K562 (cell line): ENCODE results near the gene OLFML2A. TPM values are rescaled to one million over a fixed set of nuclear protein-coding genes. Genes with fewer than 3 reads are reported as not detected.
A peak's percentile ranks its signal among the peaks of the same experiment; 100 is the strongest.

Source experiments
- ATAC-seq: fragments of 200-7000 bp; cut with Tn5 transposase; 3 replicates; pipeline ENCODE4 v1.9.1; 2020; ENCODE audit warnings: moderate library complexity
- BruUV-seq: library from RNA; stranded (reverse); fragments of 400-500 nt; replicated peaks from 2 replicates; lab custom pipeline; 2021; lab: Mats Ljungman, UMichigan
- CTCF ChIA-PET: fragments of 300-600 bp; formaldehyde crosslinking; extraction: SDS; loops from one replicate; lab custom pipeline; 2021; ENCODE audit warnings: low intra/inter-chr PET ratio; lab: Yijun Ruan, JAX
- POLR2A ChIA-PET: fragments of 300-600, 350-650 bp; sonication (Branson Sonifier 250); formaldehyde crosslinking; extraction: SDS; loops from one replicate; lab custom pipeline; 2021; ENCODE audit warnings: antibody characterized with exemption, inconsistent platforms; lab: Yijun Ruan, JAX
- DNase-seq, 4 experiments: peaks; one replicate each; pipeline versions ENCODE4 v3.0.0 to v3.0.0-alpha.2; 2011 to 2018; ENCODE audit warnings: low spot score in 3 of 4, mixed read lengths in 3 of 4; ENCODE audit errors: extremely low read depth in 1 of 4
- FAIRE-seq: peaks from 2 replicates; lab custom pipeline; 2011; peaks lifted over from hg19 to GRCh38; lab: Jason Lieb, UNC
- H2AFZ ChIP-seq: 2 replicates; pipeline ENCODE4 v1.6.0; 2011; ENCODE audit warnings: low read depth, low read length, control low read depth, inconsistent platforms
- H3K27ac ChIP-seq: fragments of 200-600 bp; 3 replicates; pipeline ENCODE4 v1.8.0; 2011; ENCODE audit warnings: low read depth, mild to moderate bottlenecking, control low read depth, inconsistent platforms, low read length, moderate library complexity, mixed read lengths; ENCODE audit errors: extremely low read depth
- H3K27me3 ChIP-seq, 2 experiments: fragments of 300-600 bp in 1 of 2; 2 replicates in 1 of 2; 3 replicates in 1 of 2; pipeline versions ENCODE4 v1.6.0 to v1.8.0; 2011; ENCODE audit warnings: inconsistent platforms in 2 of 2, low read length in 2 of 2, mild to moderate bottlenecking in 1 of 2, mixed read lengths in 1 of 2, moderate library complexity in 1 of 2; ENCODE audit not compliant: control insufficient read depth in 2 of 2, insufficient read depth in 2 of 2
- H3K36me3 ChIP-seq: fragments of 300-600 bp; 3 replicates; pipeline ENCODE4 v1.8.0; 2011; ENCODE audit warnings: mild to moderate bottlenecking, low read length, inconsistent platforms; ENCODE audit not compliant: control insufficient read depth, insufficient read depth
- H3K4me1 ChIP-seq, 2 experiments: fragments of 200-600 bp in 1 of 2; replicated peaks in 1 of 2; 2 replicates in 1 of 2; 3 replicates in 1 of 2; pipeline versions ENCODE4 v1.5.1 to v1.8.0; 2011; ENCODE audit warnings: inconsistent platforms in 2 of 2, low read length in 2 of 2, mild to moderate bottlenecking in 1 of 2, mixed read lengths in 1 of 2, moderate library complexity in 1 of 2; ENCODE audit not compliant: control insufficient read depth in 2 of 2, insufficient read depth in 2 of 2
- H3K4me2 ChIP-seq: 2 replicates; pipeline ENCODE4 v1.6.1; 2011; ENCODE audit warnings: low read length, control low read depth, inconsistent platforms, mixed read lengths; ENCODE audit not compliant: insufficient read depth
- H3K4me3 ChIP-seq: fragments of 200-600 bp; sonication (generic), shearing (Covaris generic); 2 replicates; pipeline ENCODE4 v1.5.1; 2016; ENCODE audit warnings: control low read depth, inconsistent platforms
- H3K79me2 ChIP-seq: fragments of 200-600 bp; 3 replicates; pipeline ENCODE4 v1.8.0; 2011; ENCODE audit warnings: low read length, inconsistent platforms; ENCODE audit not compliant: control insufficient read depth, insufficient read depth
- H3K9ac ChIP-seq, 2 experiments: 2 replicates each; pipeline versions ENCODE4 v1.6.0 to v1.6.1; 2011; ENCODE audit warnings: low read depth in 2 of 2, low read length in 2 of 2, control low read depth in 1 of 2, inconsistent platforms in 1 of 2, mild to moderate bottlenecking in 1 of 2, mixed read lengths in 1 of 2; ENCODE audit not compliant: insufficient read depth in 1 of 2
- H3K9me1 ChIP-seq: one replicate; pipeline ENCODE4 v1.6.0; 2011; ENCODE audit warnings: inconsistent platforms, mild to moderate bottlenecking, low read length, moderate library complexity; ENCODE audit not compliant: control insufficient read depth, insufficient read depth
- H3K9me3 ChIP-seq: replicated peaks from 2 replicates; pipeline ENCODE4 v1.5.1; 2011; ENCODE audit warnings: low read depth, low read length, inconsistent platforms; ENCODE audit not compliant: control insufficient read depth, insufficient read depth
- H4K20me1 ChIP-seq: replicated peaks from 2 replicates; pipeline ENCODE4 v1.6.1; 2011; ENCODE audit warnings: low read length, inconsistent platforms, mixed read lengths; ENCODE audit not compliant: control insufficient read depth, insufficient read depth
- CTCF ChIP-seq, 3 experiments: IDR thresholded peaks in 2 of 3; conservative IDR thresholded peaks in 1 of 3; 2 replicates each; pipeline ENCODE4 v1.5.1; 2011 to 2012; ENCODE audit warnings: low read length in 3 of 3, mild to moderate bottlenecking in 3 of 3, control low read depth in 2 of 3, improper control_type of control experiment in 1 of 3, inconsistent platforms in 1 of 3, low read depth in 1 of 3, mixed read lengths in 1 of 3, moderate library complexity in 1 of 3; ENCODE audit not compliant: insufficient read depth in 2 of 3
- E2F6 ChIP-seq, 2 experiments: IDR thresholded peaks; 2 replicates each; pipeline ENCODE4 v1.6.1; 2011; ENCODE audit warnings: borderline replicate concordance in 1 of 2, control low read depth in 1 of 2, low read depth in 1 of 2, low read length in 1 of 2, mild to moderate bottlenecking in 1 of 2, mixed read lengths in 1 of 2, moderate library complexity in 1 of 2; ENCODE audit not compliant: insufficient read depth in 1 of 2, insufficient read length in 1 of 2, poor library complexity in 1 of 2, severe bottlenecking in 1 of 2; ENCODE audit errors: extremely low read depth in 1 of 2
- NCOA1 ChIP-seq: fragments of 450-650 bp; IDR thresholded peaks from 2 replicates; pipeline ENCODE4 v1.6.1; 2016; ENCODE audit warnings: low read depth
- NFE2L1 ChIP-seq: fragments of 450-650 bp; IDR thresholded peaks from 2 replicates; pipeline ENCODE4 v1.6.1; 2016; ENCODE audit warnings: missing genetic modification characterization, low read depth, mild to moderate bottlenecking, missing compliant biosample characterization, moderate library complexity, borderline replicate concordance
- RAD21 ChIP-seq, 2 experiments: fragments of 250-450 bp in 1 of 2; fragments of 450-650 bp in 1 of 2; sonication (Bioruptor Pico) in 1 of 2; formaldehyde crosslinking in 1 of 2; IDR thresholded peaks in 1 of 2; conservative IDR thresholded peaks in 1 of 2; 2 replicates each; pipeline versions ENCODE4 v1.4.0 to v1.8.0; 2020 to 2022; ENCODE audit warnings: mild to moderate bottlenecking in 2 of 2, moderate library complexity in 1 of 2
- RBM25 ChIP-seq: fragments of 200-400 bp; formaldehyde crosslinking; IDR thresholded peaks from 2 replicates; pipeline ENCODE4 v1.6.1; 2018; ENCODE audit warnings: low read length, low read depth, moderate library complexity; ENCODE audit not compliant: severe bottlenecking
- ZBTB7A ChIP-seq: IDR thresholded peaks from 2 replicates; pipeline ENCODE4 v1.6.1; 2011; ENCODE audit warnings: low read depth, mild to moderate bottlenecking, low read length, moderate library complexity, borderline replicate concordance; ENCODE audit not compliant: control insufficient read depth
- ZNF75A ChIP-seq: fragments of 450-650 bp; formaldehyde crosslinking; IDR thresholded peaks from 2 replicates; pipeline ENCODE4 v1.4.0; 2020; ENCODE audit warnings: mild to moderate bottlenecking
- whole genome bisulfite sequencing: fragments of 100-300 bp; shearing (Covaris generic); methylation state at CpG from one replicate; pipeline ENCODE4 v1.1.6; 2016; ENCODE audit warnings: low coverage, mixed read lengths; ENCODE audit not compliant: insufficient coverage; ENCODE audit errors: missing lambda C conversion rate; 5-methylcytosine and 5-hydroxymethylcytosine counted together
- in situ Hi-C: fragments of 300-500 bp; cut with MboI; formaldehyde crosslinking; loops from 4 replicates; pipeline ENCODE4 v1.15.0; 2018; ENCODE audit warnings: inconsistent platforms, mixed read lengths
- intact Hi-C: fragments of 100-400 bp; cut with micrococcal nuclease; formaldehyde crosslinking; loops from 2 replicates; pipeline ENCODE4 v1.14.2; 2022
- polyA plus RNA-seq, 8 experiments: library from polyadenylated mRNA; depleted of rRNA in 4 of 8; stranded (reverse) in 5 of 8; unstranded in 3 of 8; fragments of >200 nt; fragmentation: Nextera tagmentation in 2 of 8; fragmentation: Illumina TruSeq in 1 of 8; extraction: Ambion mirVana in 2 of 8; extraction: Trizol in 1 of 8; gene quantifications; 2 replicates each; pipeline versions ENCODE4 v1.2.1 to v1.2.3, GENCODE V29; 2011 to 2014; ENCODE audit warnings: inconsistent platforms in 1 of 8, missing spikeins in 1 of 8
- total RNA-seq, 7 experiments: library from RNA; depleted of rRNA in 6 of 7; stranded (reverse); fragments of >200 nt in 6 of 7; fragmentation: Illumina TruSeq in 2 of 7; extraction: Trizol in 2 of 7; gene quantifications; 2 replicates each; pipeline versions ENCODE4 v1.2.1 to v1.2.3, GENCODE V29; 2011 to 2021; ENCODE audit warnings: low replicate concordance in 1 of 7
- TF ChIP-seq, protein P1 (sequence below): fragments of 250-450 bp; sonication (Bioruptor Pico); IDR thresholded peaks from 2 replicates; pipeline ENCODE4 v1.9.0; 2021; ENCODE audit warnings: mild to moderate bottlenecking, inconsistent platforms

The OLFML2A gene
- total and polyA plus RNA-seq, 9 of the 15 experiments (the other 6 are each of a cell fraction or from before 2014, with no cell fraction given) = 0.16 TPM; not detected in 8

GRCh38 chr9:124839612-124840299 lies 62.8 kb downstream of the OLFML2A start:
- Histone ChIP-seq H3K4me1 (peaks cover 0 to 27% of the 10 kb centered on the region in 2 experiments; a peak in 3 of 5 replicates), H3K36me3 (no peaks in the 10 kb centered on the region), H3K79me2 (no peaks in the 10 kb centered on the region), H3K9me3 (no peaks in the 10 kb centered on the region), H3K4me3 (no peak overlapping the region), H2AFZ (peak overlapping the region; percentile 18), H3K9ac (peak overlapping the region in 1 of 2 experiments; percentile 54; a peak in 2 of 4 replicates), H4K20me1 (no peaks in the 10 kb centered on the region), H3K27me3 (no peaks in the 10 kb centered on the region), H3K27ac (no peak overlapping the region), H3K9me1 (no peaks in the 10 kb centered on the region), H3K4me2 (no peak overlapping the region)
- ChIA-PET POLR2A (interaction anchor here (0.6 to 1.4 kb wide), 5 partner anchors 11 to 1981 kb away, joined by 3 to 6 read pairs (median 5); no protein-coding TSS in a partner anchor), CTCF (interaction anchor here (0.6 kb wide), 1 partner anchor 13 kb away, joined by 3 read pairs; no protein-coding TSS in a partner anchor)
- intact Hi-C loops (no loop called here), in situ Hi-C loops (loop anchor here (5.0 to 10.0 kb wide), 2 partner anchors 45 to 217 kb away; no protein-coding TSS in a partner anchor)
- 43% methylated on average over 12 of the region's 12 CpGs for WGBS
- ATAC-seq (peak; percentile 73), FAIRE-seq (no peak), DNase-seq (peak in 3 of 4 experiments; percentile 44 to 50 (median 45))
- no TSS peak for BruUV-seq
- TF ChIP-seq RAD21 (CRISPR knock-in tag; conservative IDR thresholded peaks at IDR 0.05 in 1 of 2, IDR thresholded peaks at IDR 0.05 in 1 of 2) (peak in 1 of 2 experiments; percentile 6; a peak in 1 of 4 replicates), ZBTB7A (peak; percentile 37; the same call in 1 of the 2 replicates), RBM25 (peak; percentile 6), CTCF (IDR thresholded peaks at IDR 0.05 in 2 of 3, conservative IDR thresholded peaks at IDR 0.05 in 1 of 3; ENCODE audit: insufficient read depth in 2 of 3, low read depth in 1 of 3, low read length in 3 of 3) (peak; percentile 26 to 47 (median 45); a peak in 5 of 6 replicates), NCOA1 (no peak), NFE2L1 (no peak), E2F6 (IDR thresholded peaks at IDR 0.05; ENCODE audit: borderline replicate concordance in 1 of 2, extremely low read depth in 1 of 2, insufficient read depth in 1 of 2, insufficient read length in 1 of 2, low read depth in 1 of 2, low read length in 1 of 2, poor library complexity in 1 of 2, severe bottlenecking in 1 of 2) (no peak), ZNF75A (CRISPR knock-in tag) (no peak)
- TF ChIP-seq, protein P1, sequence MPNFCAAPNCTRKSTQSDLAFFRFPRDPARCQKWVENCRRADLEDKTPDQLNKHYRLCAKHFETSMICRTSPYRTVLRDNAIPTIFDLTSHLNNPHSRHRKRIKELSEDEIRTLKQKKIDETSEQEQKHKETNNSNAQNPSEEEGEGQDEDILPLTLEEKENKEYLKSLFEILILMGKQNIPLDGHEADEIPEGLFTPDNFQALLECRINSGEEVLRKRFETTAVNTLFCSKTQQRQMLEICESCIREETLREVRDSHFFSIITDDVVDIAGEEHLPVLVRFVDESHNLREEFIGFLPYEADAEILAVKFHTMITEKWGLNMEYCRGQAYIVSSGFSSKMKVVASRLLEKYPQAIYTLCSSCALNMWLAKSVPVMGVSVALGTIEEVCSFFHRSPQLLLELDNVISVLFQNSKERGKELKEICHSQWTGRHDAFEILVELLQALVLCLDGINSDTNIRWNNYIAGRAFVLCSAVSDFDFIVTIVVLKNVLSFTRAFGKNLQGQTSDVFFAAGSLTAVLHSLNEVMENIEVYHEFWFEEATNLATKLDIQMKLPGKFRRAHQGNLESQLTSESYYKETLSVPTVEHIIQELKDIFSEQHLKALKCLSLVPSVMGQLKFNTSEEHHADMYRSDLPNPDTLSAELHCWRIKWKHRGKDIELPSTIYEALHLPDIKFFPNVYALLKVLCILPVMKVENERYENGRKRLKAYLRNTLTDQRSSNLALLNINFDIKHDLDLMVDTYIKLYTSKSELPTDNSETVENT (CRISPR knock-in tag) = no peak
